Measurements from ENCODE around the gene ELOA. TPM values are rescaled to one million over a fixed set of nuclear protein-coding genes. Genes with fewer than 3 reads are reported as not detected.
A peak's percentile ranks its signal among the peaks of the same experiment; 100 is the strongest.

ELOA gene
- total and polyA plus RNA-seq, 2 experiments from 2014 or later: 49.1 to 57.7 TPM

DNA sequence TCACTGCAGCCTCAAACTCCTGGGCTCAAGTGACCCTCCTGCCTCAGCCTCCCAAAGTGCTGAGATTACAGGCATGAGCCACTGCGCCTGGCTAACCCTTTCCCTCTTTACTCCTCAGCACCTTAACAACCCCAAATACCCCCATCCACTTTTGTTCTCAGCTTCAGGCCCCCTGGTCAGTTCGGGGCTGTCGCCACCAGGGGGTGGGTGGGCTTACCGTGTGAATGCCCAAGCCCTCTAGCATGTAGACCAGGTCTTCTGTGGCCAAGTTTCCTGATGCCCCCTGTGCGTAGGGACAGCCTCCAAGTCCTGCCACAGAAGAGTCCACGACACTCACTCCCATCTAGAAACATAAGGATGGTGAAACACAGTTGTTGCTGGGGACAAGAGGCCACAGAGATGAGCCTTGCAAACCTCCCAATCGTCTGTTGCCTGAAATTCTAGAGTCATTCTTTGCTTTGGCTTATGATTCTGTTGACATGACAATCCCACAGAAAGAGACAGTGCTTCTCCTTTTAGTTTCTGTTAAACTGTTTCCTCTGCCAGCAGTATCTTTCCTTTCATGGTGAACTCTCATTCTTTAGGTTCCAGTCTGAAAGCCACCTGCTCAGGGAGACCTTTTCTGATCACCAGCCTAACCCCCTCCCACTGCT, 61.0 kb downstream of the ELOA start:
- ATAC-seq (no peak), DNase-seq (ENCODE audit: low spot score) (peak; percentile 27)
- H3K4me1 Mint-ChIP-seq: peaks cover 4% of the 10 kb centered on the region; the same call in 1 of the 3 replicates
- no peaks in the 10 kb centered on the region for H3K79me2 ChIP-seq (replicated peaks; ENCODE audit: insufficient read depth)
- H3K27me3 ChIP-seq (ENCODE audit: insufficient read depth): peaks cover 14% of the 10 kb centered on the region
- H3K27me3 Mint-ChIP-seq (ENCODE audit: insufficient read depth, low read depth, poor library complexity): peaks cover 19% of the 10 kb centered on the region
- H2AFZ ChIP-seq: no peak overlapping the region
- no peak overlapping the region for H3K4me3 Mint-ChIP-seq
- no peaks in the 10 kb centered on the region for H3K9me3 Mint-ChIP-seq
- no peak overlapping the region for H3K4me3 ChIP-seq
- H3K27ac ChIP-seq (ENCODE audit: low read depth): no peak overlapping the region
- H3K36me3 Mint-ChIP-seq (ENCODE audit: low read depth): no peaks in the 10 kb centered on the region
- no peaks in the 10 kb centered on the region for H3K9me2 ChIP-seq (ENCODE audit: insufficient read depth)
- no peaks in the 10 kb centered on the region for H3K36me3 ChIP-seq (ENCODE audit: insufficient read depth)
- H3K4me2 ChIP-seq: no peak overlapping the region
- TF ChIP-seq, protein P1, sequence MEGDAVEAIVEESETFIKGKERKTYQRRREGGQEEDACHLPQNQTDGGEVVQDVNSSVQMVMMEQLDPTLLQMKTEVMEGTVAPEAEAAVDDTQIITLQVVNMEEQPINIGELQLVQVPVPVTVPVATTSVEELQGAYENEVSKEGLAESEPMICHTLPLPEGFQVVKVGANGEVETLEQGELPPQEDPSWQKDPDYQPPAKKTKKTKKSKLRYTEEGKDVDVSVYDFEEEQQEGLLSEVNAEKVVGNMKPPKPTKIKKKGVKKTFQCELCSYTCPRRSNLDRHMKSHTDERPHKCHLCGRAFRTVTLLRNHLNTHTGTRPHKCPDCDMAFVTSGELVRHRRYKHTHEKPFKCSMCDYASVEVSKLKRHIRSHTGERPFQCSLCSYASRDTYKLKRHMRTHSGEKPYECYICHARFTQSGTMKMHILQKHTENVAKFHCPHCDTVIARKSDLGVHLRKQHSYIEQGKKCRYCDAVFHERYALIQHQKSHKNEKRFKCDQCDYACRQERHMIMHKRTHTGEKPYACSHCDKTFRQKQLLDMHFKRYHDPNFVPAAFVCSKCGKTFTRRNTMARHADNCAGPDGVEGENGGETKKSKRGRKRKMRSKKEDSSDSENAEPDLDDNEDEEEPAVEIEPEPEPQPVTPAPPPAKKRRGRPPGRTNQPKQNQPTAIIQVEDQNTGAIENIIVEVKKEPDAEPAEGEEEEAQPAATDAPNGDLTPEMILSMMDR (conservative IDR thresholded peaks at IDR 0.05; ENCODE audit: low read depth in 2 of 2): peak; percentile 40 to 51
- no peak for TF ChIP-seq ZNF114 (CRISPR knock-in tag; IDR thresholded peaks at IDR 0.05)
- no peak for TF ChIP-seq ZNF331 (CRISPR knock-in tag; IDR thresholded peaks at IDR 0.05; ENCODE audit: low read depth)
- TF ChIP-seq STAT1 (IDR thresholded peaks at IDR 0.05; ENCODE audit: unreplicated experiment): no peak
- H3K27ac Mint-ChIP-seq: no peak overlapping the region
- peaks cover 7% of the 10 kb centered on the region for H3K4me1 ChIP-seq (ENCODE audit: insufficient read depth)
- H4K20me1 ChIP-seq (replicated peaks; ENCODE audit: insufficient read depth): no peaks in the 10 kb centered on the region
- H3F3A ChIP-seq (replicated peaks; ENCODE audit: low read depth): 0 out of 2 replicates have a peak, but pooled peaks cover 8% of the 10 kb centered on the region

DNA sequence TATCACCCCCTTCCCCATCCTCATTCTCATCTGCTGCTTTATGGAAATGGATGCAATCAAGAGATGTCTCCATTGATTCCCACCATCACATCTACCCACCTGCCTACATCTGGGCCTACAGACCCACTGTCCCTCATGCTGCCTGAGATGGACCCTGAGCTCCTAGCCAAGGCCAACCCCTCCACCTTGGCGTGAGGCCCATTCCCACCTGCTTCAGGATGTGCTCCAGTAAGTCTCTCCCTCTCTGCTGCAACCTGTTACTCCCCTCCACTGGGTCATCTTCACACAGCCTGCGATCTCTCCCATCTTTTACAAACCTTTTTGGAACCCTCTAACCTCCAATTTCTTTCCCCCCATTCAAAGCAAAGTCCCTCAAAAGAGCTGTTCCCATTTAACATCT, 61.8 kb downstream of the ELOA start:
- H3F3A ChIP-seq (replicated peaks; ENCODE audit: low read depth): 0 out of 2 replicates have a peak, but pooled peaks cover 5% of the 10 kb centered on the region
- no peak overlapping the region for H3K4me2 ChIP-seq
- Mint-ChIP-seq H3K27ac (no peak overlapping the region), H3K27me3 (ENCODE audit: insufficient read depth, low read depth, poor library complexity) (peaks cover 16% of the 10 kb centered on the region), H3K4me1 (no peaks in the 10 kb centered on the region), H3K36me3 (ENCODE audit: low read depth) (no peaks in the 10 kb centered on the region), H3K4me3 (no peak overlapping the region), H3K9me3 (no peaks in the 10 kb centered on the region)
- no peak overlapping the region for H2AFZ ChIP-seq
- H3K79me2 ChIP-seq (replicated peaks; ENCODE audit: insufficient read depth): no peaks in the 10 kb centered on the region
- ATAC-seq (no peak), DNase-seq (ENCODE audit: low spot score) (no peak)
- no peak overlapping the region for H3K4me3 ChIP-seq
- H3K9me2 ChIP-seq (ENCODE audit: insufficient read depth): no peaks in the 10 kb centered on the region
- H3K27ac ChIP-seq (ENCODE audit: low read depth): no peak overlapping the region
- 0 out of 2 replicates have a peak, but pooled peaks cover 3% of the 10 kb centered on the region for H3K4me1 ChIP-seq (ENCODE audit: insufficient read depth)
- H3K36me3 ChIP-seq (ENCODE audit: insufficient read depth): no peaks in the 10 kb centered on the region
- H3K27me3 ChIP-seq (ENCODE audit: insufficient read depth): peaks cover 14% of the 10 kb centered on the region
- no peak for TF ChIP-seq JUNB (IDR thresholded peaks at IDR 0.05; ENCODE audit: unreplicated experiment)
- no peaks in the 10 kb centered on the region for H4K20me1 ChIP-seq (replicated peaks; ENCODE audit: insufficient read depth)

DNA sequence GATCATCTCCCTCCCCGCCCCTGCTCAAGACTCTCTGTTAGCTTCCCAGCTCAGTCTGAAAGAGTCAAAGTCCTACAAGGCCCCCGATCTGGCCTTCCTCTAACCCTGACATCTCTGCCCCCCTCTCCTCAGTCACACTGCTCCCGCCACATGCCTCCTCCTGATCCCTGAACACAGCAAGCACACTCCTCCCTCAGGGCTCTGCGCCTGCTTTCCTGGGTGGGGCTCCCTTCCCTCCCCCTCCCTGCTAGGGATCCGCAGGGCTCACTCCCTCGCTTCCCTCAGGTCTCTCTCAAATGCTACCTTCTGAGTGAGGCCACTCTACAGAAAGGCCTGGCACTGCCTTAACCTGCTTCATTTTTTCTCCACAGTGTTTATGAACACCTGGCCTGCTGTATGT, 63.0 kb downstream of the ELOA start:
- Histone ChIP-seq H3F3A (replicated peaks; ENCODE audit: low read depth) (0 out of 2 replicates have a peak, but pooled peaks cover 4% of the 10 kb centered on the region), H3K9me2 (ENCODE audit: insufficient read depth) (no peaks in the 10 kb centered on the region), H4K20me1 (replicated peaks; ENCODE audit: insufficient read depth) (no peaks in the 10 kb centered on the region), H3K4me1 (ENCODE audit: insufficient read depth) (0 out of 2 replicates have a peak, but pooled peaks cover 3% of the 10 kb centered on the region), H3K27ac (ENCODE audit: low read depth) (no peak overlapping the region), H2AFZ (no peak overlapping the region), H3K27me3 (ENCODE audit: insufficient read depth) (peaks cover 14% of the 10 kb centered on the region), H3K36me3 (ENCODE audit: insufficient read depth) (no peaks in the 10 kb centered on the region), H3K79me2 (replicated peaks; ENCODE audit: insufficient read depth) (no peaks in the 10 kb centered on the region), H3K4me2 (no peak overlapping the region), H3K4me3 (no peak overlapping the region)
- Mint-ChIP-seq H3K27ac (no peak overlapping the region), H3K36me3 (ENCODE audit: low read depth) (no peaks in the 10 kb centered on the region), H3K4me1 (peaks cover 9% of the 10 kb centered on the region; the same call in 2 of the 3 replicates), H3K27me3 (ENCODE audit: insufficient read depth, low read depth, poor library complexity) (peaks cover 13% of the 10 kb centered on the region), H3K9me3 (no peaks in the 10 kb centered on the region; the same call in 2 of the 3 replicates), H3K4me3 (no peak overlapping the region)
- ATAC-seq: no peak
- no peak for DNase-seq (ENCODE audit: low spot score)
- TF ChIP-seq, protein P2, sequence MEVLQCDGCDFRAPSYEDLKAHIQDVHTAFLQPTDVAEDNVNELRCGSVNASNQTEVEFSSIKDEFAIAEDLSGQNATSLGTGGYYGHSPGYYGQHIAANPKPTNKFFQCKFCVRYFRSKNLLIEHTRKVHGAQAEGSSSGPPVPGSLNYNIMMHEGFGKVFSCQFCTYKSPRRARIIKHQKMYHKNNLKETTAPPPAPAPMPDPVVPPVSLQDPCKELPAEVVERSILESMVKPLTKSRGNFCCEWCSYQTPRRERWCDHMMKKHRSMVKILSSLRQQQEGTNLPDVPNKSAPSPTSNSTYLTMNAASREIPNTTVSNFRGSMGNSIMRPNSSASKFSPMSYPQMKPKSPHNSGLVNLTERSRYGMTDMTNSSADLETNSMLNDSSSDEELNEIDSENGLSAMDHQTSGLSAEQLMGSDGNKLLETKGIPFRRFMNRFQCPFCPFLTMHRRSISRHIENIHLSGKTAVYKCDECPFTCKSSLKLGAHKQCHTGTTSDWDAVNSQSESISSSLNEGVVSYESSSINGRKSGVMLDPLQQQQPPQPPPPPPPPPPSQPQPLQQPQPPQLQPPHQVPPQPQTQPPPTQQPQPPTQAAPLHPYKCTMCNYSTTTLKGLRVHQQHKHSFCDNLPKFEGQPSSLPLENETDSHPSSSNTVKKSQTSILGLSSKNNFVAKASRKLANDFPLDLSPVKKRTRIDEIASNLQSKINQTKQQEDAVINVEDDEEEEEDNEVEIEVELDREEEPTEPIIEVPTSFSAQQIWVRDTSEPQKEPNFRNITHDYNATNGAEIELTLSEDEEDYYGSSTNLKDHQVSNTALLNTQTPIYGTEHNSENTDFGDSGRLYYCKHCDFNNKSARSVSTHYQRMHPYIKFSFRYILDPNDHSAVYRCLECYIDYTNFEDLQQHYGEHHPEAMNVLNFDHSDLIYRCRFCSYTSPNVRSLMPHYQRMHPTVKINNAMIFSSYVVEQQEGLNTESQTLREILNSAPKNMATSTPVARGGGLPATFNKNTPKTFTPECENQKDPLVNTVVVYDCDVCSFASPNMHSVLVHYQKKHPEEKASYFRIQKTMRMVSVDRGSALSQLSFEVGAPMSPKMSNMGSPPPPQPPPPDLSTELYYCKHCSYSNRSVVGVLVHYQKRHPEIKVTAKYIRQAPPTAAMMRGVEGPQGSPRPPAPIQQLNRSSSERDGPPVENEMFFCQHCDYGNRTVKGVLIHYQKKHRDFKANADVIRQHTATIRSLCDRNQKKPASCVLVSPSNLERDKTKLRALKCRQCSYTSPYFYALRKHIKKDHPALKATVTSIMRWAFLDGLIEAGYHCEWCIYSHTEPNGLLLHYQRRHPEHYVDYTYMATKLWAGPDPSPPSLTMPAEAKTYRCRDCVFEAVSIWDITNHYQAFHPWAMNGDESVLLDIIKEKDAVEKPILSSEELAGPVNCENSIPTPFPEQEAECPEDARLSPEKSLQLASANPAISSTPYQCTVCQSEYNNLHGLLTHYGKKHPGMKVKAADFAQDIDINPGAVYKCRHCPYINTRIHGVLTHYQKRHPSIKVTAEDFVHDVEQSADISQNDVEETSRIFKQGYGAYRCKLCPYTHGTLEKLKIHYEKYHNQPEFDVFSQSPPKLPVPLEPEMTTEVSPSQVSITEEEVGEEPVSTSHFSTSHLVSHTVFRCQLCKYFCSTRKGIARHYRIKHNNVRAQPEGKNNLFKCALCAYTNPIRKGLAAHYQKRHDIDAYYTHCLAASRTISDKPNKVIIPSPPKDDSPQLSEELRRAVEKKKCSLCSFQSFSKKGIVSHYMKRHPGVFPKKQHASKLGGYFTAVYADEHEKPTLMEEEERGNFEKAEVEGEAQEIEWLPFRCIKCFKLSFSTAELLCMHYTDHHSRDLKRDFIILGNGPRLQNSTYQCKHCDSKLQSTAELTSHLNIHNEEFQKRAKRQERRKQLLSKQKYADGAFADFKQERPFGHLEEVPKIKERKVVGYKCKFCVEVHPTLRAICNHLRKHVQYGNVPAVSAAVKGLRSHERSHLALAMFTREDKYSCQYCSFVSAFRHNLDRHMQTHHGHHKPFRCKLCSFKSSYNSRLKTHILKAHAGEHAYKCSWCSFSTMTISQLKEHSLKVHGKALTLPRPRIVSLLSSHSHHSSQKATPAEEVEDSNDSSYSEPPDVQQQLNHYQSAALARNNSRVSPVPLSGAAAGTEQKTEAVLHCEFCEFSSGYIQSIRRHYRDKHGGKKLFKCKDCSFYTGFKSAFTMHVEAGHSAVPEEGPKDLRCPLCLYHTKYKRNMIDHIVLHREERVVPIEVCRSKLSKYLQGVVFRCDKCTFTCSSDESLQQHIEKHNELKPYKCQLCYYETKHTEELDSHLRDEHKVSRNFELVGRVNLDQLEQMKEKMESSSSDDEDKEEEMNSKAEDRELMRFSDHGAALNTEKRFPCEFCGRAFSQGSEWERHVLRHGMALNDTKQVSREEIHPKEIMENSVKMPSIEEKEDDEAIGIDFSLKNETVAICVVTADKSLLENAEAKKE (CRISPR knock-in tag; IDR thresholded peaks at IDR 0.05): no peak
- no peak for TF ChIP-seq NANOG (IDR thresholded peaks at IDR 0.05; ENCODE audit: borderline replicate concordance)
